Measurements from ENCODE around the gene SORBS2. TPM values are rescaled to one million over a fixed set of nuclear protein-coding genes. Genes with fewer than 3 reads are reported as not detected.
"Not testable (repeated sequence)": the region's sequence is repeated elsewhere in the genome, so short reads cannot be mapped to it uniquely, and the experiment has no call there.

SORBS2 gene
- polyA plus RNA-seq, 3 donors, result 15.0 to 78.5 (median 18.7) TPM

- H3K27ac ChIP-seq (ENCODE audit: low read depth, low read length), result no peak overlapping the region
- WGBS, 3 donors, result 59 to 75% (median 68%) methylated on average over 2 of the region's 2 CpGs
Observed at GRCh38 chr4:185734930-185735329, 77.1 kb downstream of the SORBS2 start.

DNA sequence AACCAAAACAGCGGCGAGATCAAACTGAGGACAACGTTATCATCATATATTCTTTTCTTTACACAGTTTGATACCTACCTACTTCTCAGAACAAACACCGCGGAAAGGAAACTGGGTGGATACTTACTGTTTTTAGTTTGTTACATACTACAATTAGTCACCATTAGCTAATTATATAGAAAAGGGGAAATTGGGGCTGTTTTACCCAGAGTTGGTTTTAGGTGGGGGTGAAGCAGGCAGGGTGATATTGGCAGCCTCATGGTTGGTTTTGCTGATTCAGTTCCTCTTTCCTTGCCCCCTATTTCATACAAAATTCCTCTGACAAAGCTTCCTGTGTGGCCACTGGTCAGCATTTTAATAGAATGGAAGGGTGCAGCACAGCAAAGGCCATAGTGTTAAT lies 77.8 kb downstream of the SORBS2 start:
- WGBS, 3 donors, result 68 to 87% (median 68%) methylated on average over 5 of the region's 5 CpGs

DNA sequence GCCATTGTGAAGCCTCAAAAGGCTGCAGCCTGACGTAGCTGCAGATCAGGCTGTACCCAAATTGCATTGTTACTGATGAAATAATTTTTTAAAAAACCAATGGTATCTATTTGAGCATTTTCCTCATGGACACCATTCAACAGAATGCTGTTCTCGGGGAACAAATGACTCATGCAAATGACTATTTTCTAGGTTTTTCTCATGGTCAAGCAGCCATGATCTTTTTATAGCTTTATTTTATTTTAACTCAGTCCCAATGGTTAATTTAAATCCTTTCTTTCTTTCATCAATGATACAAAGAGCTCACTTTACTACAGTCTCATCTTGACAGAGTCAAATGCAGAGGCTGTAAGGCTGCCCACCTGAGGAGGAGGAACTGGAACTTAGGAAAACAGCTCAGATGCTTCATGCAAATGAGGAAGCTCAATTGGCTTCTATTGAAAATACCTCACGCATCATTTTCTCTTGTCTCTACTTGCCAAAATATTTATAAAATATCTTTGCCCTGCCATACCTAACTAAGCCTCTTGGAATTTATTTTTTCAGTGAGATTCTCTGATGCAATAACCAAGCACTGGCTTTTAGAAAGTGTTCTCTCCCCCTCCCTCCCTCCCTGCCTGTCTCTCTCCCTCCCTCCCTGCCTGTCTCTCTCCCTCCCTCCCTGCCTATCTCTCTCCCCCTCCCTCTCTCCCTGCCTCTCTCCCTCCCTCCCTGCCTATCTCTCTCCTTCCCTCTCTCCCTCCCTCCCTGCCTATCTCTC lies 81.0 kb downstream of the SORBS2 start:
- no peak overlapping the region for H3K27ac ChIP-seq (ENCODE audit: low read depth, low read length)
- WGBS, 3 donors, result 68 to 78% (median 71%) methylated on average over 3 of the region's 3 CpGs

More for the DNA sequence above, 77.8 kb downstream of the SORBS2 start:
- H3K27ac ChIP-seq (ENCODE audit: low read depth, low read length), result no peak overlapping the region

DNA sequence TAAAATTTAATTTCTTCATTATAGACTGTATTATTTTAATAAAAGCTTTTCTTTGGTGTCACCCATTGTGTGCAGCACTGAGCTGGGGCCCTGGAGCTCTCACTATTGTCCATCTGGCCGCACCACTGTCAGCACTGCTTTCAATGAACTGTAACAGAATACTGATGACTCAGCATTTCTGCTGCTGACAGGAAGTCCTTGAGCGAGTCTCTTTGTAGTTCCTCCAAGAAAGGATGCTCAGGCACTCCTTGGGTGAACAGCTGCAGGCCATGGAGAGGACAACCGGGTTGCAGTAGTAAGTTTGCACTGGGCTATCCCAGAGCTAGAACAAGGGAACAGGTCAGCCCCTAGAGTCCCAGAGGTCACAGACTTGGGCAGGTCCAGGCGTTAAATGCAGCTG lies 81.6 kb downstream of the SORBS2 start:
- 48 to 64% (median 53%) methylated on average over 4 of the region's 4 CpGs for WGBS, 3 donors

DNA sequence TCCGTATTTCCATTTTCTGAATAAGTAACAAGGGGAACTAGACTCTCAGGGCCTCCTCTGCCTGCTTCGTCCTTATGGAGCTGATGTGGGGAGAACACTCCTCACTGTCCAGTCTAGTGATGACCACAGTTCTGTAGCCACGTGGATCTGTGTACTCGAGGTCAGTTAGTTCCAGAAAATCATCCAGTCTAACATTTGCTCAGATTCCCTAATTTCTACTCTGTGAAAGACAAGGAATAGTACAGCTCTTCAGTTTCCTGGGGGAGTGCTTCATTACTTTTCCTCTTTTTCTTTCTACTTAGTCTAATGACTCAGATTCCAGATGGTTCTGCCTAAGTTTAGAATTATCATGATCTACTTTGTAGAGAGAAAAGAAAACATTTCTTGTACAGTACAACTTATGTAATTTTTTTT lies 82.6 kb downstream of the SORBS2 start:
- WGBS, 3 donors, result 67 to 86% (median 74%) methylated on average over 4 of the region's 4 CpGs
- no peak overlapping the region for H3K27ac ChIP-seq (ENCODE audit: low read depth, low read length)

More for the DNA sequence above, 81.6 kb downstream of the SORBS2 start:
- no peak overlapping the region for H3K27ac ChIP-seq (ENCODE audit: low read depth, low read length)

DNA sequence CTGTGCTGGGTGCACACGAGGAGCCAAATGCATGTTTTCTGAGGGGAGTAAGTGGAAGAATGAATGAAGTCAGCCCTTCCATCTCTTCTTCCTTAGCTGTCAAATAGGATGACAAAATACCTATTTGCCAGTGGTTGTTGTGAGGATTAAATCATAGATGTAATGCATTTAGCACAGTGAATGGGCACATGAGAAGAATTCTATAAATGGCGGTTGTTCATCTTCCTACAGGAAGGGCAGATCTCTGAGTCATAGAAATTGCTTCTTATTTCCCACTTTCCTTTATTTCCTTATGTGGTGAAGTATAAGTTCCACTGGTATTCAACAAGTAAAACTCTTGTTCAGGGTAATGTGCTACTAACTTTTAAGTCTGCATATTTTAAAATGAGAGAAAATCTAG lies 83.1 kb downstream of the SORBS2 start:
- WGBS, 3 donors, result 77 to 85% (median 81%) methylated on average over 2 of the region's 2 CpGs
- no peak overlapping the region for H3K27ac ChIP-seq (ENCODE audit: low read depth, low read length)

- H3K27ac ChIP-seq (ENCODE audit: low read depth, low read length), result no peak overlapping the region
Observed at GRCh38 chr4:185726931-185727330, 85.1 kb downstream of the SORBS2 start.

DNA sequence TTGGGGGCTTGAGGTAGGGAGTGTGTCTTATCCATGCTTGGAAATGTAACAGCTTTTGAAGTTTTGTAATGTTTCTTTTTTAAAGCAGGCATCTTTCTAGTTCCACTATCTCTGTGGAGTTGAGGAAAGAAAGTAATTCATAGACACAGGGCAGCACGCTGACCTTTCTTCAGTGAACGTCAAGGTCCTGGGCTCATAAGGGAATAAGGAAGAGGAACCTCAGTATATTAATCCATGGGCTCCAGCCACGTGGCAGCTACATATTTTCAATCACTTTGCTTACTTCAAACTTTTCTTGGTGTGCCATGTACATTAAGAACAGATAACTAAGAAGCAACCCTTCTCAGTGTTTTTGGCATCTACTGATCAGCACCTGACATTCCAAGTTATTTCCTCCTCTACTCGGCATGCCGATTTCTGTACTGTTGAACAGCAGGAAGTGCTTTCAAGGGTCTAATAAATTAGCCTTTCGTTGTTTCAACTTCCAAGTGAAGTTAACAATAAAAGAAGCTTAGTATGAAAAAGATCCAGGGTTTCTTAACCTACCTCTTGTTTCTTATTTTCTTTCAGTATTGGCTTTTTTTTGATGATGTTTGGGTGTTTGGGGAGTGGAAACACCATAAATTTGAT lies 88.2 kb downstream of the SORBS2 start:
- no peak overlapping the region for H3K27ac ChIP-seq (ENCODE audit: low read depth, low read length)
- WGBS, 3 donors, result 8 to 39% (median 13%) methylated on average over 6 of the region's 6 CpGs

More at GRCh38 chr4:185726931-185727330, 85.1 kb downstream of the SORBS2 start:
- 61 to 75% (median 73%) methylated on average over 8 of the region's 8 CpGs for WGBS, 3 donors

DNA sequence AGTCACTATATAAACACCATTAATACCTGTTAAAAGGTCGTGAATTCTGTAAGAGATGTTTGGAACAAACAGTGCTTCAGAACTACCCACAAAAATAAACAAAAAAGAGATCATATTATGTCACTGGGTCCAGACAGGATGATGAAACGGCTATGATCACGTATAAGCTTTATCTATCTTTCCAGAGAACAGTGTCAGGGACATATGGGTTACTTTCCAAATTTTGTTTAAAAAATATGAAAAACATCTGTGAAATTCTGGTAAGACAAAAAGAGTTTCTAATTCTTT lies 90.0 kb downstream of the SORBS2 start:
- H3K27ac ChIP-seq (ENCODE audit: low read depth, low read length), result no peak overlapping the region
- WGBS, 3 donors, result 26 to 50% (median 49%) methylated on average over 3 of the region's 3 CpGs

DNA sequence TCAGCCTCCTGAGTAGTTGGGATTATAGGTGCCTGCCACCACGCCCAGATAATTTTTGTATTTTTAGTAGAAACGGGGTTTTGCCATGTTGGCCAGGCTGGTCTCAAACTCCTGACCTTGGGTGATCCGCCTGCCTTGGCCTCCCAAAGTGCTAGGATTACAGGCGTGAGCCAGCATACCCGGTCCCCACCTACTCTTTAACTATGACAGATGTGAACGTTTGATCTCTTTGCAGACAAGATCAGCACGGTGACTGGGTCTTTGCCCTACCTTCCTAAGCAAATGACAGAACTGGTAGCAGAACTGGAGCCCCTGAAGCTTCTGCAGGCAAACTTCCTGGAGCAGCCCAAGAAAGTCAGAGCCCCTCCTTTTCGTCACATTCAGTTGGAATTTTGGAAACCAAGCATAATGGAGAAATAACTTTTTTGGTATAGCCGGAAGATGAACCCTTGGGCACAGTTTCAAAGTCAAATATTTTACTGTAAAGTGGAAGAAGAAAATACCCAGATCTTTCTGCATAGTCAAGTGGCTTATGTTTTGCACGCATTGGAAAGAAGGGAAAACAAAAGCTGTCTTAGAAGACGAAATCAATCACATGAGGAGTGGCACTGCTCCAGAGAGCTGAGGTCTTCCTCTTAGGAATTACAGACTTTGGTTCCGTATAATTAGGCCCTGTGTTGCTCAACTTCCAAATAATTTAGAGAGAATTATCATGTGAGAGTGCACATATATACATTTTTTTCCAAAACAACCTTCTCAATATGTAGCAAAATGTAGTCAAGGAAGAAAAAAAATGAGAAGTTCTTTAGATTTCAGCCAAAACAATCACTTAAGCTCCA lies 90.6 kb downstream of the SORBS2 start:
- H3K27ac ChIP-seq (ENCODE audit: low read depth, low read length), result no peak overlapping the region
- WGBS, 3 donors, result 55 to 58% (median 58%) methylated on average over 12 of the region's 12 CpGs

GRCh38 chr4:185719500-185719858 lies 92.5 kb downstream of the SORBS2 start:
- 51 to 85% (median 84%) methylated on average over 3 of the region's 3 CpGs for WGBS, 3 donors
- H3K27ac ChIP-seq (ENCODE audit: low read depth, low read length), result no peak overlapping the region

DNA sequence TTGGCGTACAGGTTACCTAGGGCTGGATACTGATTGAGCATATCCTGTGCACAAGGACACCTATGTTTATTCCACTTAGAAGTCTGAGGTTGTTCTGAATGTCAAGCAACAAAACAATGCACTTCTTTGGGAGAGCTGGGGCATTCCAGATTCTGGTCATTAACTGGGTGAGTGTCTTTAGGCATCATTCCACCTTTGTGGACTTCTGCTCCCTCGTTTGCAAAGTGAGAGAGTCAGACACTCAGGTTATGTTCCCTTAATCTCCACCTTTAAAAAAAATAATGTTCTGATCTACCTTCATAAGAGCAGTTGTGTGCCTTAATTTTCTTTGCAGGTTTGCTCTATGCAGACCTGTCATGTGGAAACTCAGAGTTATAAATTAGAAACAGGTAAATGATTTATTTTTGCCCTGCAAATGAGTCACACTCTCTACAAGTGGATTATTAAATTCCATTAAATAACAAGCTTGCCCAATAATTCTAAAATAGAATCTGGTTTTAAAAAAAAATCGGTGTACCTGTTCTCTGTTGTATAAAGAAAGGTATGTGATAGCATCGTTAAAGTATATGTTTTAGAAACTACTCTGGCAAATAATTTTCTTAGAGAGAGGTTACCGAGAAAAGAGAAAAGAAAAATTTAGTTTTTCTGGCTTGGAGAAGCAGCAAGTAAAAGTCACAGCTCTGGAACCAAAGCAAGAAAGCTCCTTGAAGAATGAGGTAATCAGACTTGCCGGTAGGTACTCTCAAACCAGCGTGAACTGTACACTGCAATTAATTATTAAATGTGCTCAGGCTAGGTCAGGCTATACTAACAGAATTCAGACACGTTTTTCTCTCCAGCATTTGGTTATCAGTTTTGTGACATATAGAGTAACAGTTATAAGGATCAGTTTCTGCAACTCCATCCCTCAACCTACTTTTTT lies 93.2 kb downstream of the SORBS2 start:
- 26 to 71% (median 67%) methylated on average over 8 of the region's 8 CpGs for WGBS, 3 donors
- no peak overlapping the region for H3K27ac ChIP-seq (ENCODE audit: low read depth, low read length)

DNA sequence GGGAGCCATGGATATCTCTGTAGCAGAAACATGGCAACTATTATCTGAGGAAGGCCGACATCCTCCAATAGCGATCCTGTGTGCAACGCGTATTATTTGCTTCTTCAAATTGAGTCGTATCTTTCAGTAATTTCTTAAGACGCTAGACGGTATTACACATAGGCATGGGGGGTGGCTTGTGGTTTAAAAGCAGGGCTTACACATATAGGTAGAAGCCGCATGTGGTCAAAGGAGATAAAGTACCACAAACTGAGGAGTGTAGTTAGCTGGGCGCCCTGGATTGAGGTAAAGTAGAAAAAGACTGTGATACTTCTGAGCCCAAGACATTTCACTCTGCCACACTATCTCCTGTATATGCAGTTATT lies 94.6 kb downstream of the SORBS2 start:
- 79 to 88% (median 82%) methylated on average over 9 of the region's 9 CpGs for WGBS, 3 donors
- H3K27ac ChIP-seq (ENCODE audit: low read depth, low read length), result no peak overlapping the region

- WGBS, 3 donors, result 65 to 70% (median 65%) methylated on average over 15 of the region's 15 CpGs
- no peak overlapping the region for H3K27ac ChIP-seq (ENCODE audit: low read depth, low read length)
Observed at GRCh38 chr4:185716577-185717376, 95.2 kb downstream of the SORBS2 start.

DNA sequence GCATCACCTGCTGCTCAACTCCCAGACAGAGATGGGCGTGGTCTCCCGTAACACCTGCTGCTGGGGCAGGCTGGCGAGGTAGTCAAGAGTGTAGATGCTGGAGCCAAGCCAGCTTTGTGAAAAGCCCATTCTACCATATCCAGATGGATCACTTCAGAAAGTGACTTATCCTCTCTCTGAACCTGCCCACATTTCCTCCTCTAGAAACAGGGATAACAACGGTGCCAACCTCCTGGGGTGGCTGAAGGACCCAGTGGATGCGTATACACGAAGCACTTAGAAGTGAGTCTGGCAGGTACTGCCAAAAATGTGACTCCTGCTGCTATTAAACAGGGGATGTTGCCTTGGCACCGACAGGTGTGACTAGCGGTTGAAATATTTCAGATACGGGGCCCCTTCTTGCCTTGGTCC lies 95.8 kb downstream of the SORBS2 start:
- H3K27ac ChIP-seq (ENCODE audit: low read depth, low read length), result no peak overlapping the region
- 41 to 64% (median 62%) methylated on average over 9 of the region's 9 CpGs for WGBS, 3 donors

DNA sequence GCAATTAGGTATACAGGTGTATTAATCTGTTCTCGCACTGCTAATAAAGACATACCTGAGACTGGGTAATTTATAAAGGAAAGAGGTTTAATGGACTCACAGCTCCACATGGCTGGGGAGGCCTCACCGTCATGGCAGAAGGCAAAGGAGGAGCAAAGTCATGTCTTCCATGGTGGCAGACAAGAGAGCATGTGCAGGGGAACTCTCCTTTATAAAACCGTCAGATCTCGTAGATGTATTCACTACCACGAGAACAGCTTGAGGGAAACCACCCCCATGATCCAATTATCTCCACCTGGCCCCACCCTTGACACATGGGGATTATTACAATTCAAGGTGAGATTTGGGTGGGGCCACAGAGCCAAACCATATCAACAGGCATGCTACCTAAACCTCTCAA lies 97.5 kb downstream of the SORBS2 start:
- 87 to 97% (median 94%) methylated on average over 5 of the region's 5 CpGs for WGBS, 3 donors
- H3K27ac ChIP-seq (ENCODE audit: low read depth, low read length), result not testable (repeated sequence)

DNA sequence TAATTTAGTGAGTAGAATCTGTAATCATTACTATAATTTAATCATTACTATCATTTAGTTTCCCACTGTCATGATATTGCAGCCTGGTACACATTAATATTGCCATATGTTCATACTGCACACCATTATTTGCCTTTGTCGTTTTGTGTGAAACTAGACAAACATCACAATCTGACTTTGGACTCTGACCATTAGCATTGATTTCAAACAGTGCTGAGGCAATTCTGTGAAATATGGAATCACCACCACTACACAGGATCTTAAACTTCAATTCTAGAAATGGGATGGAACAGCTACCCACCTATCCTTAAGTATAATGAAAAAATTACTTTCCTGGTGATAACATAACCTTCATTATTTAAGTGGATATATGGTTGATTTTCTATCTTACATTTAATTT lies 98.3 kb downstream of the SORBS2 start:
- WGBS, 3 donors, result 20 to 89% (median 88%) methylated on average over 1 of the region's 1 CpG
- H3K27ac ChIP-seq (ENCODE audit: low read depth, low read length), result no peak overlapping the region

DNA sequence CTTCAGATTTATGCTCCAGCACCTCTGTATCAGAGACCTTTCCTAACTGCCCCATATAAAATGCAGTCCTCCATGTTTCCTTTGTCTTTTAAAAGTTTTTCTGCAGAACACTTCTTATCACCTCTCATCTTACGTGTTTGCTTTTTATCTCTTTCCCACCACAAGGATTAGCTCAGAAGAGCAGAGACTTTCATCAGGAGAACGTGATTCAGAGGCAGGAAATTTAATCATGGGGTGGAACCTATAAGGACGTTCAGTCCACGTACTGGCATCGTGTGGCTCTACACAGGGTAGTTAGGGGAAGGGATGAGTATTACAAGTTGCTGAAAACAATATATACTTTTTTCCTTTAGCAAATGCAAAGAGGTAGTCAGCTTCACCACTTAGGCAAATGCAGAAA lies 98.7 kb downstream of the SORBS2 start:
- WGBS, 3 donors, result 30 to 70% (median 64%) methylated on average over 5 of the region's 5 CpGs
- H3K27ac ChIP-seq (ENCODE audit: low read depth, low read length), result no peak overlapping the region
